HEK293T (cell line): ENCODE results near the gene RPLP2.

Source experiments
- FOXK2 ChIP-seq: fragments of 450-650 bp; IDR thresholded peaks from 2 replicates; pipeline ENCODE4 v1.6.1; 2016; ENCODE audit warnings: mild to moderate bottlenecking
- HDGF ChIP-seq: fragments of 450-650 bp; IDR thresholded peaks from 2 replicates; pipeline ENCODE4 v1.6.1; 2017; ENCODE audit warnings: antibody characterized with exemption, borderline replicate concordance
- L3MBTL2 ChIP-seq: fragments of 450-650 bp; conservative IDR thresholded peaks from 2 replicates; pipeline ENCODE4 v1.6.1; 2016; ENCODE audit warnings: mild to moderate bottlenecking
- TARDBP ChIP-seq: fragments of 450-650 bp; IDR thresholded peaks from 2 replicates; pipeline ENCODE4 v1.6.1; 2016
- TF ChIP-seq, protein P1 (sequence below): fragments of 450-650 bp; IDR thresholded peaks from 2 replicates; pipeline ENCODE4 v1.6.1; 2016

DNA sequence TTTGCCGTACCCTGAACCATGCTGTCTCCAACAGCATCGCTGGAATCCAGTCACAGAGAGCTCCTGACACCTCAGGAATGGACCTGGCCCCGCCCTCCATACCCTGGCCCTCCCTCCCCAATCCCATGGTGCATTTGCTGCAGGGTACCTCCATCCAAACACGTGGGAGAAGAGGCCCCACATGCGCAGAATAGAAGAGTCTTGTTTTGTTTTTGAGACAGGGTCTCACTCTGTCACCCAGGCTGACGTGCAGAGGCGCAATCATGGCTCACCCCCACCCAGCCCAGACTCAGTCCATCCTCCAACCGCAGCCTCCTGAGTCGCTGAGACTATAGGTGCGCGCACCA is 6.6 kb downstream of the RPLP2 start:
- no peak for TF ChIP-seq FOXK2
- TF ChIP-seq, protein P1, sequence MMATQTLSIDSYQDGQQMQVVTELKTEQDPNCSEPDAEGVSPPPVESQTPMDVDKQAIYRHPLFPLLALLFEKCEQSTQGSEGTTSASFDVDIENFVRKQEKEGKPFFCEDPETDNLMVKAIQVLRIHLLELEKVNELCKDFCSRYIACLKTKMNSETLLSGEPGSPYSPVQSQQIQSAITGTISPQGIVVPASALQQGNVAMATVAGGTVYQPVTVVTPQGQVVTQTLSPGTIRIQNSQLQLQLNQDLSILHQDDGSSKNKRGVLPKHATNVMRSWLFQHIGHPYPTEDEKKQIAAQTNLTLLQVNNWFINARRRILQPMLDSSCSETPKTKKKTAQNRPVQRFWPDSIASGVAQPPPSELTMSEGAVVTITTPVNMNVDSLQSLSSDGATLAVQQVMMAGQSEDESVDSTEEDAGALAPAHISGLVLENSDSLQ: no peak
- no peak for TF ChIP-seq L3MBTL2
- TF ChIP-seq TARDBP: no peak
- no peak for TF ChIP-seq HDGF
